HG03520 (cell line): Measurements from ENCODE around the gene COL23A1.

ENCODE experiments used
- ATAC-seq: cut with Tn5 transposase; IDR thresholded peaks from one replicate; pipeline ENCODE4 v1.9.1; 2021; ENCODE audit warnings: mild to moderate bottlenecking, moderate library complexity; ENCODE audit not compliant: unreplicated experiment

COL23A1 gene

GRCh38 chr5:178218827-178219226 lies 371.4 kb downstream of the COL23A1 start:
- no peak for ATAC-seq

GRCh38 chr5:178218237-178218776 lies 371.9 kb downstream of the COL23A1 start:
- ATAC-seq: no peak

- no peak for ATAC-seq
Observed at GRCh38 chr5:178216779-178217178, 373.4 kb downstream of the COL23A1 start.

GRCh38 chr5:178216088-178216534 lies 374.1 kb downstream of the COL23A1 start:
- no peak for ATAC-seq

- ATAC-seq: no peak
Observed at GRCh38 chr5:178215280-178216002, 374.8 kb downstream of the COL23A1 start.

- ATAC-seq: no peak
Observed at GRCh38 chr5:178214160-178214803, 375.9 kb downstream of the COL23A1 start.

- ATAC-seq: no peak
Observed at GRCh38 chr5:178213748-178214151, 376.4 kb downstream of the COL23A1 start.

- no peak for ATAC-seq
Observed at GRCh38 chr5:178213003-178213461, 377.2 kb downstream of the COL23A1 start.

GRCh38 chr5:178212241-178213002 lies 377.8 kb downstream of the COL23A1 start:
- ATAC-seq: no peak

GRCh38 chr5:178211095-178212048 lies 378.8 kb downstream of the COL23A1 start:
- ATAC-seq: no peak

GRCh38 chr5:178210686-178211085 lies 379.5 kb downstream of the COL23A1 start:
- ATAC-seq: no peak

GRCh38 chr5:178210073-178210535 lies 380.1 kb downstream of the COL23A1 start:
- no peak for ATAC-seq

GRCh38 chr5:178209334-178210072 lies 380.7 kb downstream of the COL23A1 start:
- ATAC-seq: no peak

GRCh38 chr5:178208540-178209227 lies 381.5 kb downstream of the COL23A1 start:
- no peak for ATAC-seq

GRCh38 chr5:178207917-178208280 lies 382.3 kb downstream of the COL23A1 start:
- ATAC-seq: no peak

- no peak for ATAC-seq
Observed at GRCh38 chr5:178207183-178207916, 382.8 kb downstream of the COL23A1 start.

- no peak for ATAC-seq
Observed at GRCh38 chr5:178206166-178207101, 383.8 kb downstream of the COL23A1 start.
